ENCODE data around the gene CABP2.
"Not testable (repeated sequence)": the region's sequence is repeated elsewhere in the genome, so short reads cannot be mapped to it uniquely, and the experiment has no call there.

The CABP2 gene

GRCh38 chr11:67539550-67539949 is 16.3 kb upstream of the CABP2 start:
- no peak for DNase-seq (ENCODE audit: extremely low read depth in 1 of 2, low read depth in 1 of 2)

- DNase-seq (ENCODE audit: extremely low read depth in 1 of 2, low read depth in 1 of 2), result no peak
Measured at GRCh38 chr11:67538823-67539505, 15.7 kb upstream of the CABP2 start.

- DNase-seq (ENCODE audit: extremely low read depth in 1 of 2, low read depth in 1 of 2), result no peak
Measured at GRCh38 chr11:67538306-67538705, 15.1 kb upstream of the CABP2 start.

- no peak for DNase-seq (ENCODE audit: extremely low read depth in 1 of 2, low read depth in 1 of 2)
Measured at GRCh38 chr11:67535561-67535960, 12.3 kb upstream of the CABP2 start.

GRCh38 chr11:67534070-67534679 is 10.9 kb upstream of the CABP2 start:
- no peak for DNase-seq (ENCODE audit: extremely low read depth in 1 of 2, low read depth in 1 of 2)

- no peak for DNase-seq (ENCODE audit: extremely low read depth in 1 of 2, low read depth in 1 of 2)
Measured at GRCh38 chr11:67532889-67533288, 9.6 kb upstream of the CABP2 start.

- no peak for DNase-seq (ENCODE audit: extremely low read depth in 1 of 2, low read depth in 1 of 2)
Measured at GRCh38 chr11:67530282-67530592, 7.0 kb upstream of the CABP2 start.

- no peak for DNase-seq (ENCODE audit: extremely low read depth in 1 of 2, low read depth in 1 of 2)
Measured at GRCh38 chr11:67528376-67528775, 5.1 kb upstream of the CABP2 start.

- no peak for DNase-seq (ENCODE audit: extremely low read depth in 1 of 2, low read depth in 1 of 2)
Measured at GRCh38 chr11:67525275-67525976, 2.2 kb upstream of the CABP2 start.

- no peak for DNase-seq (ENCODE audit: extremely low read depth in 1 of 2, low read depth in 1 of 2)
Measured at GRCh38 chr11:67524480-67524808, 1.2 kb upstream of the CABP2 start.

GRCh38 chr11:67523556-67524479 is 572 bp upstream of the CABP2 start:
- no peak for DNase-seq (ENCODE audit: extremely low read depth in 1 of 2, low read depth in 1 of 2)

- no peak for DNase-seq (ENCODE audit: extremely low read depth in 1 of 2, low read depth in 1 of 2)
Measured at GRCh38 chr11:67522338-67522737, 908 bp downstream of the CABP2 start.

- no peak for DNase-seq (ENCODE audit: extremely low read depth in 1 of 2, low read depth in 1 of 2)
Measured at GRCh38 chr11:67521924-67522323, 1.3 kb downstream of the CABP2 start.

GRCh38 chr11:67520856-67521824 is 2.1 kb downstream of the CABP2 start:
- no peak for DNase-seq (ENCODE audit: extremely low read depth in 1 of 2, low read depth in 1 of 2)

- no peak for DNase-seq (ENCODE audit: extremely low read depth in 1 of 2, low read depth in 1 of 2)
Measured at GRCh38 chr11:67519726-67520125, 3.5 kb downstream of the CABP2 start.

- DNase-seq (ENCODE audit: extremely low read depth in 1 of 2, low read depth in 1 of 2), result no peak
Measured at GRCh38 chr11:67517784-67518552, 5.3 kb downstream of the CABP2 start.

- no peak for DNase-seq (ENCODE audit: extremely low read depth in 1 of 2, low read depth in 1 of 2)
Measured at GRCh38 chr11:67516806-67517205, 6.4 kb downstream of the CABP2 start.

- no peak for DNase-seq (ENCODE audit: extremely low read depth in 1 of 2, low read depth in 1 of 2)
Measured at GRCh38 chr11:67514116-67514515, 9.1 kb downstream of the CABP2 start.

GRCh38 chr11:67511558-67511957 is 11.7 kb downstream of the CABP2 start:
- DNase-seq (ENCODE audit: extremely low read depth in 1 of 2, low read depth in 1 of 2), result not testable (repeated sequence)

GRCh38 chr11:67510023-67510345 is 13.3 kb downstream of the CABP2 start:
- DNase-seq (ENCODE audit: extremely low read depth in 1 of 2, low read depth in 1 of 2), result no peak
